Stomach (tissue), 9 donors: ENCODE measurements around the gene DOCK2. TPM values are rescaled to one million over a fixed set of nuclear protein-coding genes. Genes with fewer than 3 reads are reported as not detected.

Experiments used
- DNase-seq, 2 donors: peaks; one replicate each; pipeline versions ENCODE4 v3.0.0 to v3.0.0-alpha.2; 2013 to 2019
- H3K27ac ChIP-seq, 5 donors: fragments of 200-600 bp in 4 of 5; sonication (generic) in 4 of 5; one replicate each; pipeline ENCODE4 v1.5.1; 2013 to 2019; ENCODE audit warnings: mild to moderate bottlenecking in 1 of 5, moderate library complexity in 1 of 5
- H3K27me3 ChIP-seq, 3 donors: fragments of 200-600 bp; sonication (generic); one replicate each; pipeline ENCODE4 v1.5.1; 2017 to 2019; ENCODE audit warnings: mixed run types in 1 of 3
- H3K36me3 ChIP-seq, 4 donors: fragments of 200-600 bp; sonication (generic); 1 replicate in 3 of 4; 2 replicates in 1 of 4; pipeline ENCODE4 v1.5.1; 2016 to 2019
- H3K4me1 ChIP-seq, 4 donors: fragments of 200-600 bp; sonication (generic); one replicate each; pipeline ENCODE4 v1.5.1; 2016 to 2019
- H3K4me3 ChIP-seq, 4 donors: fragments of 200-600 bp; sonication (generic) in 3 of 4; one replicate each; pipeline ENCODE4 v1.5.1; 2016 to 2019; ENCODE audit warnings: mild to moderate bottlenecking in 1 of 4
- H3K9me3 ChIP-seq, 4 donors: fragments of 200-600 bp; sonication (generic); one replicate each; pipeline ENCODE4 v1.5.1; 2016 to 2019
- CTCF ChIP-seq, 7 experiments: fragments of 450-650 bp in 4 of 7; fragments of 200-600 bp in 3 of 7; sonication (generic) in 3 of 7; IDR thresholded peaks; one replicate each; pipeline ENCODE4 v1.5.1; 2016 to 2019; ENCODE audit warnings: antibody characterized with exemption in 7 of 7, control low read depth in 2 of 7, mild to moderate bottlenecking in 1 of 7
- EP300 ChIP-seq: sonication (generic); formaldehyde crosslinking; IDR thresholded peaks from one replicate; pipeline ENCODE4 v1.6.1; 2017; ENCODE audit warnings: antibody characterized with exemption
- POLR2A ChIP-seq, 4 donors: fragments of 450-650 bp; IDR thresholded peaks; one replicate each; pipeline ENCODE4 v1.6.1; 2016; ENCODE audit warnings: antibody characterized with exemption in 4 of 4, control low read depth in 2 of 4, mild to moderate bottlenecking in 1 of 4, moderate library complexity in 1 of 4
- POLR2AphosphoS5 ChIP-seq, 3 donors: sonication (generic); formaldehyde crosslinking; IDR thresholded peaks; one replicate each; pipeline ENCODE4 v1.6.1; 2016; ENCODE audit warnings: antibody characterized with exemption in 3 of 3
- WGBS, 5 donors: extraction: QIAGEN DNeasy Blood & Tissue Kit in 3 of 5; methylation state at CpG; one replicate each; pipeline versions ENCODE4 v1.1.5 to v1.1.7; 2013 to 2018; 5-methylcytosine and 5-hydroxymethylcytosine counted together
- intact Hi-C: fragments of 100-400 bp; cut with DNase I; formaldehyde crosslinking; loops from one replicate; pipeline ENCODE4 v1.15.1; 2023; ENCODE audit warnings: low total_unique reads
- polyA plus RNA-seq, 3 donors: library from polyadenylated mRNA; stranded (reverse); fragments of 200-250 nt; gene quantifications; one replicate each; pipeline ENCODE4 v1.2.3, GENCODE V29; 2013
- total RNA-seq, 5 donors: library from RNA; depleted of rRNA; stranded (reverse); fragments of >200 nt; gene quantifications; one replicate each; pipeline versions ENCODE4 v1.1.0 to v1.2.3, GENCODE V29; 2014 to 2016
- donor health status: healthy with polysubstance abuse.
- donor health status: Bipolar disorder and iron deficiency.
- donor health status: healthy.

DOCK2 gene
- total and polyA plus RNA-seq, 8 donors, result 2.1 to 50.2 (median 8.5) TPM

- Histone ChIP-seq H3K27me3 (no peaks in the 10 kb centered on the region), H3K4me3 (no peak overlapping the region), H3K27ac (no peak overlapping the region), H3K4me1 (no peaks in the 10 kb centered on the region), H3K36me3 (no peaks in the 10 kb centered on the region), H3K9me3 (no peaks in the 10 kb centered on the region)
- TF ChIP-seq EP300 (no peak), CTCF (IDR thresholded peaks at IDR 0.05) (no peak), POLR2A (IDR thresholded peaks at IDR 0.05) (no peak), POLR2AphosphoS5 (IDR thresholded peaks at IDR 0.05) (no peak)
- DNase-seq, result peak in 1 of 2 donors; percentile 27
- WGBS, 5 donors, result 51 to 72% (median 65%) methylated on average over 3 to 5 of the region's 5 CpGs
- intact Hi-C loops, result no loop called here
These were observed 267.4 kb downstream of the DOCK2 start for GRCh38 chr5:169904508-169904907.

- Histone ChIP-seq H3K4me3 (no peak overlapping the region), H3K27ac (no peak overlapping the region), H3K9me3 (no peaks in the 10 kb centered on the region), H3K36me3 (no peaks in the 10 kb centered on the region), H3K4me1 (no peaks in the 10 kb centered on the region), H3K27me3 (no peaks in the 10 kb centered on the region)
- intact Hi-C loops, result no loop called here
- 64 to 86% (median 84%) methylated on average over 1 of the region's 1 CpG for WGBS, 5 donors
- DNase-seq, result no peak
- no peak for TF ChIP-seq CTCF (IDR thresholded peaks at IDR 0.05)
- no peak for TF ChIP-seq POLR2AphosphoS5 (IDR thresholded peaks at IDR 0.05)
- no peak for TF ChIP-seq POLR2A (IDR thresholded peaks at IDR 0.05)
- no peak for TF ChIP-seq EP300
These were observed 267.9 kb downstream of the DOCK2 start for GRCh38 chr5:169905017-169905416.

GRCh38 chr5:169906745-169907649 is 269.9 kb downstream of the DOCK2 start:
- 56 to 75% (median 70%) methylated on average over 8 of the region's 8 CpGs for WGBS, 5 donors

GRCh38 chr5:169908864-169909263 is 271.8 kb downstream of the DOCK2 start:
- TF ChIP-seq CTCF (IDR thresholded peaks at IDR 0.05), result no peak
- 46 to 85% (median 65%) methylated on average over 1 of the region's 1 CpG for WGBS, 5 donors
- H3K4me1 ChIP-seq, result no peaks in the 10 kb centered on the region
- H3K9me3 ChIP-seq, result no peaks in the 10 kb centered on the region
- no peaks in the 10 kb centered on the region for H3K36me3 ChIP-seq
- DNase-seq, result no peak
- H3K4me3 ChIP-seq, result no peak overlapping the region
- intact Hi-C loops, result no loop called here
- H3K27me3 ChIP-seq, result no peaks in the 10 kb centered on the region
- no peak overlapping the region for H3K27ac ChIP-seq

More at GRCh38 chr5:169906745-169907649, 269.9 kb downstream of the DOCK2 start:
- Histone ChIP-seq H3K36me3 (no peaks in the 10 kb centered on the region), H3K27me3 (no peaks in the 10 kb centered on the region), H3K4me3 (no peak overlapping the region), H3K4me1 (no peaks in the 10 kb centered on the region), H3K9me3 (no peaks in the 10 kb centered on the region), H3K27ac (no peak overlapping the region)
- no peak for DNase-seq
- no peak for TF ChIP-seq POLR2A (IDR thresholded peaks at IDR 0.05)
- TF ChIP-seq CTCF (IDR thresholded peaks at IDR 0.05), result no peak
- TF ChIP-seq POLR2AphosphoS5 (IDR thresholded peaks at IDR 0.05), result no peak
- TF ChIP-seq EP300, result no peak
- intact Hi-C loops, result no loop called here
